HK-2 (cell line): ENCODE data around the gene SEMA3E.

ENCODE experiments used
- DNase-seq: peaks from one replicate; pipeline ENCODE4 v3.0.0-alpha.2; 2018; ENCODE audit not compliant: unreplicated experiment

SEMA3E gene

GRCh38 chr7:83640731-83641537 lies 8.0 kb downstream of the SEMA3E start:
- no peak for DNase-seq

GRCh38 chr7:83640240-83640639 lies 8.7 kb downstream of the SEMA3E start:
- DNase-seq: no peak

- DNase-seq: no peak
Measured at GRCh38 chr7:83633516-83633915, 15.4 kb downstream of the SEMA3E start.

- DNase-seq: no peak
Measured at GRCh38 chr7:83629117-83629880, 19.6 kb downstream of the SEMA3E start.

- DNase-seq: no peak
Measured at GRCh38 chr7:83617858-83618257, 31.1 kb downstream of the SEMA3E start.

- no peak for DNase-seq
Measured at GRCh38 chr7:83614112-83614511, 34.8 kb downstream of the SEMA3E start.

- no peak for DNase-seq
Measured at GRCh38 chr7:83613232-83613631, 35.7 kb downstream of the SEMA3E start.

- DNase-seq: no peak
Measured at GRCh38 chr7:83611776-83612175, 37.2 kb downstream of the SEMA3E start.

- no peak for DNase-seq
Measured at GRCh38 chr7:83610649-83611304, 38.2 kb downstream of the SEMA3E start.

GRCh38 chr7:83608716-83609115 lies 40.2 kb downstream of the SEMA3E start:
- no peak for DNase-seq

GRCh38 chr7:83603649-83604048 lies 45.3 kb downstream of the SEMA3E start:
- DNase-seq: no peak

- DNase-seq: no peak
Measured at GRCh38 chr7:83599131-83599530, 49.8 kb downstream of the SEMA3E start.

- no peak for DNase-seq
Measured at GRCh38 chr7:83593921-83594475, 54.9 kb downstream of the SEMA3E start.

GRCh38 chr7:83588602-83589240 lies 60.2 kb downstream of the SEMA3E start:
- no peak for DNase-seq

- no peak for DNase-seq
Measured at GRCh38 chr7:83586281-83586680, 62.7 kb downstream of the SEMA3E start.

- no peak for DNase-seq
Measured at GRCh38 chr7:83581667-83582435, 67.1 kb downstream of the SEMA3E start.

- DNase-seq: no peak
Measured at GRCh38 chr7:83579740-83580139, 69.2 kb downstream of the SEMA3E start.

GRCh38 chr7:83575436-83575835 lies 73.5 kb downstream of the SEMA3E start:
- no peak for DNase-seq

- DNase-seq: no peak
Measured at GRCh38 chr7:83574616-83575015, 74.3 kb downstream of the SEMA3E start.

GRCh38 chr7:83562960-83563359 lies 86.0 kb downstream of the SEMA3E start:
- DNase-seq: no peak

- no peak for DNase-seq
Measured at GRCh38 chr7:83562289-83562688, 86.7 kb downstream of the SEMA3E start.
